Calu3 (cell line): Measurements from ENCODE around the gene STX4. TPM values are rescaled to one million over a fixed set of nuclear protein-coding genes. Genes with fewer than 3 reads are reported as not detected.

Source experiments
- BruUV-seq: library from RNA; stranded (reverse); fragments of 400-500 nt; replicated peaks from 2 replicates; lab custom pipeline; 2021; lab: Mats Ljungman, UMichigan
- CTCF ChIA-PET: fragments of 300-600 bp; sonication (Branson Sonifier 250); formaldehyde crosslinking; loops from one replicate; lab custom pipeline; 2022; ENCODE audit warnings: antibody characterized with exemption; lab: Charles Lee
- DNase-seq: peaks from one replicate; pipeline ENCODE4 v3.0.0; 2022
- H3K27ac Mint-ChIP-seq: one replicate; pipeline ENCODE4 v1.8.0; 2022; ENCODE audit warnings: mixed read lengths; ENCODE audit not compliant: unreplicated experiment
- H3K27me3 Mint-ChIP-seq: one replicate; pipeline ENCODE4 v1.8.0; 2022; ENCODE audit warnings: mixed read lengths; ENCODE audit not compliant: unreplicated experiment
- H3K36me3 Mint-ChIP-seq: one replicate; pipeline ENCODE4 v1.8.0; 2022; ENCODE audit warnings: mild to moderate bottlenecking, moderate library complexity, mixed read lengths; ENCODE audit not compliant: insufficient read depth, unreplicated experiment
- H3K4me1 Mint-ChIP-seq: one replicate; pipeline ENCODE4 v1.8.0; 2022; ENCODE audit warnings: mild to moderate bottlenecking, low read depth, mixed read lengths; ENCODE audit not compliant: unreplicated experiment
- H3K4me3 Mint-ChIP-seq: one replicate; pipeline ENCODE4 v1.8.0; 2022; ENCODE audit warnings: mild to moderate bottlenecking, low read depth, moderate library complexity, mixed read lengths; ENCODE audit not compliant: unreplicated experiment
- H3K9me3 Mint-ChIP-seq: one replicate; pipeline ENCODE4 v1.8.0; 2022; ENCODE audit warnings: low read depth, mixed read lengths; ENCODE audit not compliant: unreplicated experiment
- intact Hi-C: fragments of 100-400 bp; cut with micrococcal nuclease; formaldehyde crosslinking; loops from one replicate; pipeline ENCODE4 v1.10.0; 2022; ENCODE audit not compliant: unreplicated experiment
- total RNA-seq: library from RNA; stranded (reverse); gene quantifications from 2 replicates; pipeline ENCODE4 v1.2.3, GENCODE V29; 2022
- TF ChIP-seq, protein P1 (sequence below): fragments of 200-600 bp; IDR thresholded peaks from one replicate; pipeline ENCODE4 v1.8.0; 2022; ENCODE audit warnings: antibody characterized with exemption; ENCODE audit not compliant: unreplicated experiment

The STX4 gene
- total RNA-seq, 1 experiment from 2014 or later = 100 TPM

DNA sequence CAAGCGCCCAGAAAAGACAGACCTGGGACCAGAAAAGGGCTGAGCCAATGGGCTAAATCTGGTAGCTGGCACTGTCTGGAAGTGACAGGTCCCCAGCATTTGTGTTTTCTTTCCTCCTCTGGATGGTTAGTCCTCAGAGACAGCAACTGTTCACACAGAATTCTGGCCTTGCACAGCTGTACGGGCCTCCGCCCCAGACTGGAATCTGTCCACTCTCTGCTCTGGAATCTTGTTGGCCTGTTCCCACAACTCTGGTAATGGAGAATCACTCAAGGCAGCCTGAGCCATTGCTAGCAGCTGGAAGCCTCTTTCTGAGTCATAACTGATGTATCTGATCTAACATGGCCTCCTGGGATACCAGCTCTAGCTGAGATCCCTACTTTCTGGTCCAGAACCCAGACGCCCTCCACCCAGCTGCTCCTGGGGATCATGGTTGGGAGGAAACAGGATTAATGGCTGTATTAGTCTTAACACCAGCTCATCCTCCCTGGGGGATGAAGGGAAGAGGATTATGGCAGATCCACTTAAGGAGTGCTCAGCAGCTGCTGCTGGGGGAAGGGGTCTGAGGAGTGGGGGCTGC is 31.6 kb downstream of the STX4 start:
- no peak for DNase-seq
- no TSS peak for BruUV-seq
- CTCF ChIA-PET = no interaction called here
- TF ChIP-seq, protein P1, sequence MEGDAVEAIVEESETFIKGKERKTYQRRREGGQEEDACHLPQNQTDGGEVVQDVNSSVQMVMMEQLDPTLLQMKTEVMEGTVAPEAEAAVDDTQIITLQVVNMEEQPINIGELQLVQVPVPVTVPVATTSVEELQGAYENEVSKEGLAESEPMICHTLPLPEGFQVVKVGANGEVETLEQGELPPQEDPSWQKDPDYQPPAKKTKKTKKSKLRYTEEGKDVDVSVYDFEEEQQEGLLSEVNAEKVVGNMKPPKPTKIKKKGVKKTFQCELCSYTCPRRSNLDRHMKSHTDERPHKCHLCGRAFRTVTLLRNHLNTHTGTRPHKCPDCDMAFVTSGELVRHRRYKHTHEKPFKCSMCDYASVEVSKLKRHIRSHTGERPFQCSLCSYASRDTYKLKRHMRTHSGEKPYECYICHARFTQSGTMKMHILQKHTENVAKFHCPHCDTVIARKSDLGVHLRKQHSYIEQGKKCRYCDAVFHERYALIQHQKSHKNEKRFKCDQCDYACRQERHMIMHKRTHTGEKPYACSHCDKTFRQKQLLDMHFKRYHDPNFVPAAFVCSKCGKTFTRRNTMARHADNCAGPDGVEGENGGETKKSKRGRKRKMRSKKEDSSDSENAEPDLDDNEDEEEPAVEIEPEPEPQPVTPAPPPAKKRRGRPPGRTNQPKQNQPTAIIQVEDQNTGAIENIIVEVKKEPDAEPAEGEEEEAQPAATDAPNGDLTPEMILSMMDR = no peak
- H3K9me3 Mint-ChIP-seq = no peaks in the 10 kb centered on the region
- intact Hi-C loops = no loop called here
- H3K27me3 Mint-ChIP-seq = no peaks in the 10 kb centered on the region
- H3K4me1 Mint-ChIP-seq = peaks cover 7% of the 10 kb centered on the region
- no peak overlapping the region for H3K4me3 Mint-ChIP-seq
- peaks cover 44% of the 10 kb centered on the region for H3K36me3 Mint-ChIP-seq
- H3K27ac Mint-ChIP-seq = no peak overlapping the region

DNA sequence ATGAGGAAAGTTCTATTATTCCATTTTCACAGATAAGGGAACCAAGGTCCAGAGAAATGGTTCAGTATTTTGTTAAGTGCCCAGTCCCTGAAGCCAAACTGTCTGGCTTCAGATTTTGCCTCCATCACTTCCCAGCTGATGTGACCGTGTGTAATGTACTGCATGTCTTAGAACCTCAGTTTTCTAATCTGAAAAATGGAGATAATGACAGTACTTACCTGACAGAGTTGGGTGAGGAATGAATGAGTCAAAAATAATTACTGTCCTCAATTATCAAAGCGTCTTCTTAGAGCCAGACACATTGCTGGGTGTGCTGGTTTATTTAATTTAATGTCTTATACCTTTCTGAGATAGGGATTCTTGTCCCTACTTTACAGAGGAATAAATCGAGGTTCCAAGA is 34.0 kb downstream of the STX4 start:
- no TSS peak for BruUV-seq
- Mint-ChIP-seq H3K27me3 (no peaks in the 10 kb centered on the region), H3K9me3 (no peaks in the 10 kb centered on the region), H3K36me3 (peaks cover 25% of the 10 kb centered on the region), H3K4me1 (peaks cover 18% of the 10 kb centered on the region), H3K27ac (no peak overlapping the region), H3K4me3 (no peak overlapping the region)
- TF ChIP-seq, protein P1 = no peak
- CTCF ChIA-PET = interaction anchor here (0.6 kb wide), 1 partner anchor 73 kb away, joined by 4 read pairs; no protein-coding TSS in a partner anchor
- DNase-seq = no peak
- intact Hi-C loops = no loop called here

DNA sequence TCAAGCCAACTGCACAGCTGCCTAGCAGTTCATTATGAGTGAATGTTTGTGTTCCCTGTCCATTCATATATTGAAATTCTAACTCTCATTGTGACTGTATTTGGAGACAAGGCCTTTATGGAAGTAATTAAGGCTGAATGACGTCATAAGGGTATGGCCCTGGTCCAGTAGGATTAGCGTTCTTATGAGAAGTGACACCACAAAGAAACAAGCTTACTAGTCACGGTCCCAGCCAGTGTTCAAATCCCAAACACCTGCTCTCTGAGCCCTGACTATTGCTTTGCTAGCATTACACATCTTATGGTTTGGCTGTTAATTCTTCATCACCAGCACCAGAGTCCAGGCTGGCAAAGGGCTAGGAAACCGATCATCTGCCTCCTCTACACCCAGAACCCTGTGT is 38.5 kb downstream of the STX4 start:
- H3K27me3 Mint-ChIP-seq = no peaks in the 10 kb centered on the region
- intact Hi-C loops = loop anchor here (5.0 kb wide), 1 partner anchor 70 kb away; no protein-coding TSS in a partner anchor
- CTCF ChIA-PET = interaction anchor here (0.6 kb wide), 1 partner anchor 132 kb away, joined by 3 read pairs; no protein-coding TSS in a partner anchor
- H3K9me3 Mint-ChIP-seq = no peaks in the 10 kb centered on the region
- TF ChIP-seq, protein P1 = no peak
- peaks cover 26% of the 10 kb centered on the region for H3K4me1 Mint-ChIP-seq
- H3K36me3 Mint-ChIP-seq = peaks cover 34% of the 10 kb centered on the region
- peak overlapping the region; percentile 89 for H3K27ac Mint-ChIP-seq
- DNase-seq = no peak
- BruUV-seq = no TSS peak
- H3K4me3 Mint-ChIP-seq = peak overlapping the region; percentile 88

DNA sequence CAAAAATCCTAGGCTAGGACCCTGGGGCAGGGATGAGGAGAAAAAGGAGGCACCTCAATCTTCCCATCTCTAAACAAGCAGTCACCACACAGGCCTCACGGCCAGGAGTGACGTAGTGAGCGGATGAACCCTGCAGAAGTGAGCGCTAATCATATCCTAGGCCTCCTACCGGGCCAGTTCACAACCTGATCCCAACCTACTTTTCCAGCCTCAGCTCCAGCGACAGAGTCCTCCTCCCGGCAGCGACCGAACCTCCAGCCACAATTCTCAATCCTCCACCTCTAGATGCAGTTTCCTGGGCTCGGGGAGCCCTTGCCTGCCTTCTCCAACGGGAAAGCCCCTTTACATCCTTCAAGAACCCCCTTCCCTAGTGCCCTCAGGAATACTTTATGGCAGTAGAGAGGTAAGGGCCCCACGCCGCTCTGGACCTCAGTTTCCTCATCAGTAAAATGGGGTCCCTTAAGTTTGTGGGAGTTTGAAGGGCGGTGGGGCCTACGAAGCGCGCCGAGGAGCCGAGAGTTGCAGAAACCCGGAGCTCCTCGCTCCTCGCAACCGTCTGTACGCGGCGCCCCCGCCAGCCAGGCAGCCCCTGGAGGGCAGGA is 39.3 kb downstream of the STX4 start:
- Mint-ChIP-seq H3K27ac (peak overlapping the region; percentile 89), H3K36me3 (peaks cover 35% of the 10 kb centered on the region), H3K9me3 (no peaks in the 10 kb centered on the region), H3K27me3 (no peaks in the 10 kb centered on the region), H3K4me3 (peak overlapping the region; percentile 88), H3K4me1 (peaks cover 26% of the 10 kb centered on the region)
- peak; percentile 41 for DNase-seq
- intact Hi-C loops = loop anchor here (5.0 kb wide), 1 partner anchor 70 kb away; no protein-coding TSS in a partner anchor
- CTCF ChIA-PET = interaction anchor here (2.4 kb wide), 1 partner anchor 87 kb away, joined by 17 read pairs; the partner anchor contains the start of gene HSD3B7
- TSS peak; percentile 44 for BruUV-seq
- TF ChIP-seq, protein P1 = no peak
